ENCODE results near the gene TSHZ2. TPM values are rescaled to one million over a fixed set of nuclear protein-coding genes. Genes with fewer than 3 reads are reported as not detected.
"Not testable (repeated sequence)": the region's sequence is repeated elsewhere in the genome, so short reads cannot be mapped to it uniquely, and the experiment has no call there.

The TSHZ2 gene
- polyA plus RNA-seq, 3 donors = 12.5 to 13.9 (median 13.7) TPM

DNA sequence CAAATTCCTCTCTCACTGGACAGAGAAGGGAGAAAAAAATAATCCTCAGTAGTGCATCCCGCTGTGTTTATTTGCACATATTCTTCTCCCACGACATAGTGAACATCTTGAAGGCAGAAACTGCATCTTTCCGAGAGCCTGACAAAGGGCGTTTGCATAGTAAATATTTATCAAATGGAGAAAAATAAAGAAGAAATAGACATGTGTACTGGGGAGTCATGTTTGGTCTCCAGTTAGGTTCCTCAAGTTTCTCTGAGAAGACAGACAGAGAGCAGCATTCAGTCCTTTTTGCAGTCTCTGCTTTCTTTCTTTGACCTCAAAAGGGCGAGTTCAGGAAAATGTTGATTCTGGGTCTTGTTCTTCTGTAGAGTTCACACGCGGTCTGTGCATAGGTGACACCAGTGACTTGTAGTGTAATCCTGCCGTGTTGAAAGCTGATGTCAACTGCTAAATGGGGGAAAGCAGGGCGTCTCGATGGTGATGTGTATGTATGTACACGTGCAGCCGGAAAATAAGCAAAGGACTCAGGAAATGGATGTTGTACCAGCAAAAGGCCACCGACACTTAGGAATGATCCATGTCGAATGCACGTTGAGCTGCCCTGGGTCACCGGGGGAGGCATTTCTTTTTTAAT lies 335.9 kb downstream of the TSHZ2 start:
- no peak for DNase-seq

DNA sequence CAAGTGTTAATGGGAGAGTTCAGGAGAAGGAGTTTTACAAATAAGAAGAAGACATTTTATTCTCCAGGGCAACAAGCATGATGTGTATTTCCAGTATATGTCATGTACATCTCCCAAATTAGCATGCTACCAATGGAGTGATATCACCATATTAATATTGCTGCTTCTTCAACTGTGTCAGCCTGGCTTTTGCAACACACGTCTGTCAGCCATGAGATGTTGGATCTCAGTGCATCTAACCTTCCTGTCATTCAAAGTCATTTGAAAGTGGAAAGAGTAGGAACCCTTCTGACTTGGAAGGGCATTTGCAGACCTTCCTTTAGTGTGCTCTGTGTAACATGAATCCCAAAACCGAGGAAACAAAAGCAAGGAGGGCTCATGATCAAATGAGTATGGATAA lies 337.4 kb downstream of the TSHZ2 start:
- DNase-seq = no peak

DNA sequence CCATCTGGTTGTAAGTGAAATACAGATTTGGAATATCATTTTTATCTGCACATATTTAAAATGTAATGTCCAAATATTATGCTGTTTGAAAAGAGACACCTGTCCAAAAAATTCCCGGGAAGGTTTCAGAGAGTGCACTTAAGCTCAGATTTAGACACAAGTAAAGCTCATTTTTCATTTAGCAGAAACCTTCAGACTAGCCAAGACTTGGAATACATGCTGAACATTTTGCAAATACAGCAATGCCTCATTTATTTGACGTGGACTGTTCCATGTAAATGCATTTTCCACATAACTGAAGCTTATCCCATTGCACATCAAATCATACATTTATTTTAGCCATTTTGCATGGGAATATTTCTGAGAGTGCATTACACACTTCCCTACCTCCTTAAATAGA lies 340.8 kb downstream of the TSHZ2 start:
- no peak for DNase-seq

DNA sequence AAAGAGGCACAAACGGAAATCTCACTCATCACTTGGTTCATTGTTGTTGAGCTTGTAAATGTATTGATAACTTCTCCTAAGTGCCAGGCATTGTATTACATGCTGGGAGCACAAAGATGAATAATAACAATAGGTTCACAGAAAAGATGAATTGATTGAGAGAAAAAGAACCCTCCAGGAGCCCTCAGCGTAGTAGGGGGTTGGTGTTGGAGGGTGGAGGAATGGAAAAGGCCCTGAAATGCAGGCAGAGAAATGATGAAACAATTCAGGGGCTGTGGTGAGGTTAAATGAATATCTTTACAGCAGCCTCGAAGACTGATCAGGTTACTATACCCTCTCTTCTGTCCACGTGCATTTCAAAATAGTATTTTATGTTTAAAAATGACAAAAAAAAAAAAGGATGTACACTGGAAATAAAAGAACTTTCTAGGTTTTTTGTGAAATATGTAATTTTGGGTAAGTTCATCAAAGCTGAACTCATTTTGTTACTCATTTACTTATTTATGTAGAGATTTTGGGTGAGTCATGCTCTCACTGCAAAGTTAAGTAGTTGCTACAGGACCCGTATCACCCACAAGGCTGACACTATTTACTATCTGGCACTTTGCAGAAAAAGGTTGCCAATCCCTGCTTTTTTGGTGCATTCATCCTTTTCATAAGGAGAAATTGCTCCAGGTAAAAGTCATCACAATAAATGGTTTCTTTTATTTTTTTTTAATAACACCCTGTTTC lies 344.2 kb downstream of the TSHZ2 start:
- DNase-seq = no peak

DNA sequence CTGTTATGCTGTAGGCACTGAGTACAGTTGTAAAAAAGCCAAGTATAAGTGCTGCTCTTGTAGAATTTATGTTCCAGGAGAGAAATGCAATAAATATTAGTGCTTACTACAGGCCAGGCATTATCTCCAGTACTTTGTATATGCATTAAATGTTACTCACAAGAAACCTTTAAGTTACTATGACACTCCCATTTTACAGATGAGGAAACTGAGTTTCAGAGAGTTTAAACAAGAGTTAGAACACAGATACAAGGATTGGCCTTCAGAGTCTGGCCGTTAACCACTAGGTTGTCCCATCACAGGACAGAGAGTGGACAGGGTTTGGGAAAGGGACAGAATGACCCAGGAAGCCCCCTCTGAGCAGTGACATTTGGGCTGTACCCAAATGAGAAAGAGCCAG lies 347.0 kb downstream of the TSHZ2 start:
- DNase-seq = no peak

DNA sequence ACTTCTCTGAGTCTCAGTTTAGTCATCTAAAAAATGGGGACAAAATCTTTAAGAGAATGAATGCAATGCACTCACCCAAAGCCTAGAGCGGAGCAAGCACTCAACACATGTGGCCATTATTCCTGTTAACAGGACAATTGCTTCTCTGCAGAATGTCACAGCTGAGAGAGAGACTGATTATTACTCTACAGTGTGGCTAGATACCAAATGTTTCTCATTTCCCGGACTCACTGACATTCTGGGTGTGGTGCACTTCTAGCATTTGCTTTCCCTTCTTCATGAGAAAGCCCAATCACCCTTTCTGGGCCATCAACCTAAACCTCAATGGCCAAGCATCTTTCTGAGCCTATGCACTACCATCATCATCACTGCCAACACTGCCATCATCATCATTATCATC lies 347.6 kb downstream of the TSHZ2 start:
- DNase-seq = no peak

DNA sequence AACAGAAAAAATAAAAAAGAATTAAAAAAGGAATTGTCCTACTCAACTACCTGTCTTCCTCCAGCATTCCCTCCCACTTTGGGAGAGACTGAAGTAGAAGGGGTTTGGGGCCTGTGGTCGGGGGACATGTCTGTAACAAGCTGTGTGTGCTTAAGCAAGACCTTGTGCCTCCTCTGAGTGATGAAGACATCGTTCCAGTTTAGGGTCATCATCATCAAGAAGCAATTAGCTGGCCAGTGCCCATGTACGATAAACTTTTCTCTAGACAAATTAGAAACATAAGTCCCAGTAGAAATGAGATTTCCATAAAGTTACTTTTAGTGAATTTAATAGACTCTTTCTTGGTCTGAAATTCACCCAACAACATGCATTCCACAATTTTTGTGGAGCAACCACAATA lies 348.5 kb downstream of the TSHZ2 start:
- DNase-seq = no peak

DNA sequence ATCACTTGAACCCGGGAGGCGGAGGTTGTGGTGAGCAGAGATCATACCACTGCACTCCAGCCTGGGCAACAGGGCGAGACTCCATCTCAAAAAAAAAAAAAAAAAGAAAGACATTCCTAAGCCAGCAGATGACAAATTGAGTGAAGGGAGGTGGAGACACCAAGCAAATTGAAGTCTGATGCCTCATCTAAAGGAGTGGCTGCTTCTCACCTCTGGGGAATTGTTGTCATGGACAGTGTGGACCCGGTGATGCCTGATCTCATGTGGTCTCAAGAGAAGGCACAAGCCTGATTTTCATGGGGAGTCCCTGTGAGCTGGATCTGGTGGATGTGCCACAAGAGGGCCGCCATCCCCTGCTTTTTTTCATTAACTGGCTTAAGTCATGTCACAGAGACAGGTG lies 349.4 kb downstream of the TSHZ2 start:
- DNase-seq = no peak

DNA sequence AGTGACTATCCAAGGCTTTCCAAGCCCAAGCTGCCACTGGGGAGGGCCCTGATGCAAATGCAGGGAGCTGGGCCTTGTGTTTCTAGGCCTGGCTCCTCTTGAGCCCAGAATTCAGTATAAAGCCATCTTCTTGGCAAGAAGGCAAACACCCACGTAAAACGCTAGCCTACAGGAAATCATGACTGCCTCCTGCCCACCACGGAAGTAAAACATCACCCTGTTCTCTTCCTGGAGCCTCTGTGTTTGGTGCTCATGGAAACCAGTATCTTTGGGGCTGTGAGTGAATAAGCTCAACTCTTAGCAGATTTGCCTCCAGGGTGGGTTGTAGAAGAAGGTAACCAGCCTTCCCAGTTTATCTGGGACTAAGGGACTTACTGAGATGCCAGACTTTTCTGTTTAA lies 350.5 kb downstream of the TSHZ2 start:
- DNase-seq = no peak

DNA sequence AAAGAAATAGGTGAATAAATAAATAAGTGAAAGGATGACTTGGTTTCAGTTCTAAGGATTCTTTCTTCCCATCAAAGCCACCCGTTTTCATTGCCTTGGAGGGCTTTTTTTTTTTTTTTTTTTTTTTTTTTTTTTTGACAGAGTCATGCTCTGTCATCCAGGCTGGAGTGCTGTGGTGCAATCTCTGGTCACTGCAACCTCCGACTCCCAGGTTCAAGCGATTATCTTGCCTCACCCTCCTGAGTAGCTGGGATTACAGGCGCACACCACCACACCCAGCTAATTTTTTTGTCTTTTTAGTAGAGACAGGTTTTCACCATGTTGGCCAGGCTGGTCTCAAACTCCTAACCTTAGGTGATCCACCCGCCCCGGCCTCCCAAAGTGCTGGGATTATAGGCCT lies 351.3 kb downstream of the TSHZ2 start:
- not testable (repeated sequence) for DNase-seq

DNA sequence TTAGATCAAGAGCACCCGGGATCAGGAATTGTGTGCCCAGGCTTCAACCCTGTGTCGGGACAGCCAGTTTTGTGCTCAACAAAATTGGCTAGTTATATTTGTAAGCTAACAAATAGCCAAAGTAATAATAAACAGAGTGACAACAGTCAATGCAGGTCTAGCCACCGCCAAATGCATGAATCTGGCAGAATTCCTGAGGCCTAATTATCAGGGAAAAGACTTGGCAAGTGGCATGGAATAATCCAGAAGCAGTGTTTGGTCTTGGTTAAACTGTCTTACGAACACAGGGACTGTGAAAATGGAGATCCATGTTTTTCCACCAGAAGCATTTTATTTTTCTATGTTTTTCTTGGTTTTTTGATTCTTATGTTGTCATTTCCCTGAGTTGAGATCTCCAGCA lies 352.7 kb downstream of the TSHZ2 start:
- DNase-seq = no peak

DNA sequence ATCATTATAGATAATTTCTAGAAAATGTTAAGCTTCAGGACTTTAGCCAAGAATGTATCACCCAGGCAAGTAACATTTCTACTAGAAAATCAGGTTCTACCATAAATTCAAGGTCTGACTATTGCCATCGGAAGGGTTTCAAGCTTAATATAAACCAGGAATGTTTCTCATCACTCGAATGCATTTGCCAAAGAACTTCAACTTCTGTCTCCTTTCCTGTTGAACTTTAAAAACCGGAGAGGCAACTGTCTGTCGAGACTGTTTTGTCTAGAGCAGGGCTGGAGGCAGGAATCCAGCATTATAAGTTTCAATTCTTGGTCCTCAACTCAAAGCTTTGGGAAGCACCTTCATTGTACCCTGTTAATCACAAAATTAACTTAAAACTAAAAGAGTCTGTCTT lies 356.8 kb downstream of the TSHZ2 start:
- no peak for DNase-seq

DNA sequence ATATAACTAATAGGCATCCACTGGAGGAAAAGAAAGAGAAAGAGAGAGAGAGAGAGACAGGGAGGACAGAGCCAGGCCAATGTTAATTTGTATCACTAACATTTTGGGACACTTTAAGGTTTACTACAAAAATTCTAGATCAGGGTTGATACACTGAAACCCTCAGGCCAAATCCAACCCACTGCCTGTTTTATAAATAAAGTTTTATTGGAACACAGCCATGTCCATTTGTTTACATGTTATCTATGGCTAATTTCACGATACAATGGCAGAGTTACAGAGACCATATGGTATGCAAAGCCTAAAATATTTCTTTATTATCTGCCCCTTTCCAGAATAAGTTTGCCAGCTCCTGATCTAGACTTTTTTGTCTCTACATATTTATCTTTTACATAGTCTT lies 357.6 kb downstream of the TSHZ2 start:
- no peak for DNase-seq

DNA sequence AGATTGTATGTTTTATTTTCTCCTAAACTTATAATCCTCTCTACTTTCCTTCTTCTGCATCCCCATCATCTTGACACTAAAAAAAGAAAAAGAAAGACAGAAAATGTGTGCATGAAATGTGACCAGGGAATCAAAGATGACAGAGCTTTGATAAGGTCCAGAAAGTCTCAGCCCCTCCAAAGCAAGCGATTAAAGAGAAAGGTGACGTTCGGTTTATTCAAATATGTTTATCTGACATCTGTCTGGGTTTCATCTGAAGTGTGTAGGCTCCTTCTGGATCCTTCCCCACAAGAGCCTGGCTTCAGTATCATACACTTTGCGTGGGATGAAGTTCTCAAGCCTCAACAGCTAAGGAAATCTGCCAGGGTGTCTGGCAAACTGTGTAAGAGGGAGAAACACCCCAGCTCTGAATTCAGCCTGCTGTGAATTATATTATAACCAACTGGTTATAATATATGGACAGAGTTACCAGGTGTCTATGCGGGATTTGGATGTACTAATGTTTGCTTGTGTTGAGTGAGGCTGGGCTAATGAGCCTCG lies 358.5 kb downstream of the TSHZ2 start:
- no peak for DNase-seq

DNA sequence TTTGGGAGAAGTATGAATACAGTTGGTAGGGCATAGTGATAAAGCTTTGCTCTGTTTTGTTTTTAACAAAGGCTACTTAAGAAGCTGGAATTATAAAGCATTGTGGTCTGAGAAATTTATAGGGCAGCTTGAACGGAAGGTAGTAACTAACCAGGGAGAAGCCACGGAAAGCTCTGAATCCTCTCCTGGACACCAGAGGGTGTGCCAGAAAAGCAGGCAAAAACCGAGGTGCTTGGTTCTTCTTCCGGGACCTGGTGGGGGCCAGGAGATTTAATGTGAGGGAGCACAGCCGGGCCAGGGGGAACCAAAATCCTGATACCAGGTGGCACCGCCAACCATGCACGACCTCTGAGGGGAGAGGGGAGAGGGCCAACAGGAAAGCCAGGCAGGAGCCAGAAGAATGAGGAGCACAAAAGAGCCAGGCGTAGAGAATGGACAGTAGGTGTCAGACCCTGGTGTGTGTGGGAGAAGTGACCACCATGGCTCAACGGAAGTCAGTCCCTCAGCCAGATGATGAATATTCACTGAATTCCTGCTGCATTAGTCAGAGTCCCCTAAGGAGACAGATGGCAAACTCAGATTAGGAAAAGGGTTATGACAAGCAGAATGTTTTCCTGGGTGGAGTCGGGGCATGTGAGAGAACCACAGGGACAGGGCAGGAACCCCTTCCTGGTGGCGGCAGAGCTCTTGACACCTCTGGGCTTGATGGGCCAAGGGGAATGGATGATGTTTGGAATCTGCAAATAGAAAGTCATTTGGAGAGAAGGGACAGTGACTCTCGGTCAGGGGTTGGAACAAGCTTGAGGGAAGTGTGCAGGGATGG lies 359.2 kb downstream of the TSHZ2 start:
- peak; percentile 53 for DNase-seq

DNA sequence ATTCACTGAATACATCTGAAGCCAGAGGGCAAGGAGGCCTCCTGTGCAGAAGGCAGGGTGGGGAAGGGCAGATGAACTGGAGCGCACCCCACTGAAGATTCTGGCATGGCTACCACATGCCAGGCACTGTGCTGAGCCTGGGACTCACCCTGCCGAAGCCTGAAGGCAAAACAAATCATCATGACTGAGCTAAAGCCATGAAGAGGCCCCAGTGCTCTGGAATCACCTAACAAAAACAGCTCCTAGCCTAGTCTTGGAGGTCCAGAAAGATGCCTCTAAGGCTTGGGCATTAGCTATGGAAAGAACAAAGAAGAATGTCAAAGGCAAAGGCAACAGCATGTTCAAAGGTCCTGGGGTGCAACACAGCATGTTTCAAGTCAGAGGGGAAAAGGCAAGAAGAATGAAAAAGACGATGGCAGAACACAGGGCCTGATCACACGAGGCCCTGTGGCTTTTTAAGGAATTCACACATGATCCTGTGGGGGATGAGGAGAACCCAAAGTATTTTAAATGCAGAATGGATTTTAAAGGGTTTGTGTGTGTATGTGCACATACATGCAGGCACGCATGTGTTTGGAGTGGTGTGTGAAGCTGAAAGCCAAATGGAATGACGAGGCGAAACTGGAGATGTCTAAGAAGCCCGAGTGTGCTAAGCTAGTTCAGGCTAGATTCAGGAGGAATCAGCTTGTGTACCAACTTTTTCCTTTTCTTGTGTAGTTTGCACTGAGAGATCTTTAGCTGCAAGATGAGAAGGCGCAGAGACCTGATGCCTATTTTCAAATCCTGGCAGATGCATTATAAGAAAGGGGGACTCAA lies 360.1 kb downstream of the TSHZ2 start:
- no peak for DNase-seq

DNA sequence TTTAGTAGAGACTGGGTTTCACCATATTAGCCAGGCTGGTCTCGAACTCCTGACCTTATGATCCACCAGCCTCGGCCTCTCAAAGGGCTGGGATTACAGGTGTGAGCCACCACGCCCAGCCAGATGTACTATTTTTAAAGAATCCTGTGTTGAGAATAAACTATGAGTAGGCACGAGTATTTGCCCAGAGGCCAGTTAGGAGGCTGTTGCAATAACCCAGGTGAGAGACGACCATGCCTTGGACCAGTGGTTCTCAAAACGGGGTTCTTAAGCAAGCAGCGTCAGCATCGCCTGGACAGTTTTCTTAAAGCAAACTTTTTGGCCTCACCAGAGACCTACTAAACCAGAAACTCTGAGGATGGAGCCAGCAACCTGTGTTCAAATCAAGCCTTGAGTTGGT lies 362.7 kb downstream of the TSHZ2 start:
- no peak for DNase-seq

DNA sequence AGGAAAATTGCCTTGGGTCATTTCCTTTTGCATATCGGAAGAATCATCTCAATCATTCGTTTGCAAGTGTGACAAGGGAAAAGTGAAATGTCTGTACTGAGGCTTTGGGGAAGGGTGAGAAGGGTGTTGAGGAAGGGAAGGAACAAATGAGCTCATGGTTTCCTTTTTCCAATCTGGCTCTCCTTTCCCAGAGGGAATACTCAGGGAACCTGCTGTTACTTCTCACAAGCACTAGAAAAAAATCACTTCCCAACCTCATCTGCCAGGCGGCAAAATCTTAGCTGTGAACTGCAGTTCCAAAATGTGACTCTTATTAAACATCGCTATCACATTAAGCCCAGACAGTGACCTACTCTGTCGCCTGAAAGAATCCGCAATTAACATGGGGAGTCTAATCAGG lies 363.4 kb downstream of the TSHZ2 start:
- DNase-seq = no peak

DNA sequence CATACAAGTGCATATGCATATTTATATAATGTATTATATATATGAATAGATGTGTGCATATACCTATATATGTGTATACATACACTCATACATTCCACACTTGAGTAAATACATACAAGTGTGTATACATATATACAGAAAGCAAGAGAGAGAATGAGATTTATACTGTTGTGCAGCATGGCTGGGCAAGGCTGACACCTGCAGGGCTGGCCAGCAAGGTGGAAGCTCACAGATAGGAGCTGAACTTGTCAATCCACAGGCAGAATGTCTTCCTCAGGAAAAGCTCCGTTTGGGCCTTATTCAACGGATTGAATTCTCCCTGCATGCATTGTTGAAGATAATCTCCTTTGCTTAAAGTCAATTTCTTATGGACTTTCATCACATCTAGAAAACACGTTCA lies 364.7 kb downstream of the TSHZ2 start:
- no peak for DNase-seq

DNA sequence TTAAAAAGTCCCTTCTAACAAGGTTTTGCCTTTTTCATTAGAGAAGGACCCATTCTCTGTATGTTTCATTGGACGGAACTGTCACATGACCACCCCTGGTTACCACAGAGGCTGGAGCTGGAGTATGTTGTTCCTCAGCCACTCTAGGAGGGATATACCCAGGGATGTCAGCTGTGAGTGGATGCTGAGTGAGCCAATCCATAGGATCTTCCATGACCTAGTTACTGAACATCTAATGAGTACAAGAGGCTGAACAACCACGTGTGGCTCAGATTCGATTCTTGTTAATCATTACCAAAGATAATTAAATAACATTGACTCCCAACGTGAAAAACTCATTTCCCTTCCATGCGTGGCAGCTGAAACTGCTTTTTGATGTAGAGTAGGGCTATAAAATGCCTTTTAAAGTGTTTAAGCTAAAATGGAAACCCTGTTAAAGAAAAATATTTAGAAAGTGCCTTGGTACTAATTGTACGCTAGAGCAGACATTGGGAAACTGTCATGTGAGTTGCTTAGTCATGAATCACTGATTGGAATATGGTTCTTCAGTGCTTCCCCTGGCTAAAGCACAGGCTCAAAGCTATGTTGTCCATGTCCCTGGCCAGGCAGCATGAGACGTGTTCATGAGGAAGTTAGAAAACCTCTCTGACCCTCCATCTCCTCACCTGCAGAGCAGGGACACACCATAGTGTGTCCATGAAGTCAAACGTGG lies 365.4 kb downstream of the TSHZ2 start:
- peak; percentile 61 for DNase-seq

DNA sequence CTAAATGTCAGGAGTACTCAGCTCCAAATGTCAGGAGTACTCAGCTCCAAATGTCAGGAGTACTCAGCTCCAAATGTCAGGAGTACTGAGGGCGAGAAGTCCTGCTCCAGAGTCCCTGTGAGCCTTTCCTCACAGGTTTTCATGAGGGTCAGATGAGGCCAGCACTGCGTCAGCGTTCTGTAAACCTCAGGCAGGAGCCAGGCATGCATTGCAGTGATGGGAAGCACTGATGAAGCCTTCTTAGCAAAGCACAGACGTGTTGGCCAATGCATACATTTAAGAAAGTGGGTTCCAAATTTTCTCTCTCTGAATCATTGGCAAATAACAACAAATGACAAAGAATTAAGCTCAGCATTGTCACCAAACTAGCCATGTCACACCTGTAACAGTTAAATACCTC lies 366.6 kb downstream of the TSHZ2 start:
- no peak for DNase-seq
